Natural killer cell treated with Interleukin-12 subunit alpha and Interleukin-12 subunit beta and Interleukin-15 and Interleukin-18, amount 100 ng/mL, for 72 hours (primary cell): ENCODE results near the gene CPEB3. TPM values are rescaled to one million over a fixed set of nuclear protein-coding genes. Genes with fewer than 3 reads are reported as not detected.
A peak's percentile ranks its signal among the peaks of the same experiment; 100 is the strongest.
"Not testable (repeated sequence)": the region's sequence is repeated elsewhere in the genome, so short reads cannot be mapped to it uniquely, and the experiment has no call there.

ENCODE experiments used
- ATAC-seq, 2 donors: fragments of 150-1000 bp; cut with Tn5 transposase in 1 of 2; sonication (Bioruptor Pico), chemical (Tn5 transposase) in 1 of 2; 2 replicates each; pipeline ENCODE4 v1.10.0; 2021
- DNase-seq: peaks from one replicate; pipeline ENCODE4 v3.0.0; 2022; ENCODE audit warnings: low spot score
- H3K27ac Mint-ChIP-seq, 2 donors: 1 replicate in 1 of 2; 2 replicates in 1 of 2; pipeline ENCODE4 v1.8.0; 2022; ENCODE audit warnings: mixed read lengths in 2 of 2, mild to moderate bottlenecking in 1 of 2, moderate library complexity in 1 of 2
- H3K27me3 Mint-ChIP-seq, 2 donors: 1 replicate in 1 of 2; 2 replicates in 1 of 2; pipeline ENCODE4 v1.8.0; 2022; ENCODE audit warnings: mixed read lengths in 2 of 2
- H3K36me3 Mint-ChIP-seq: one replicate; pipeline ENCODE4 v1.8.0; 2022; ENCODE audit warnings: mixed read lengths
- H3K4me1 Mint-ChIP-seq, 2 donors: 1 replicate in 1 of 2; 2 replicates in 1 of 2; pipeline ENCODE4 v1.8.0; 2022; ENCODE audit warnings: low read depth in 2 of 2, mixed read lengths in 2 of 2, mild to moderate bottlenecking in 1 of 2
- H3K4me3 Mint-ChIP-seq: one replicate; pipeline ENCODE4 v1.8.0; 2022; ENCODE audit warnings: mixed read lengths
- H3K9me3 Mint-ChIP-seq: 2 replicates; pipeline ENCODE4 v1.8.0; 2022; ENCODE audit warnings: mixed read lengths
- total RNA-seq, 2 donors: library from RNA; stranded (reverse); gene quantifications; one replicate each; pipeline ENCODE4 v1.2.3, GENCODE V29; 2022

The CPEB3 gene
- 1 to 10 TPM; 4.0 to 4.8 TPM for total RNA-seq

- H3K27ac Mint-ChIP-seq: peak within 1 kb of the TSS; percentile 76 to 89
- ATAC-seq: peak; percentile 99
- H3K27me3 Mint-ChIP-seq: no peaks in the 10 kb centered on the region
- H3K36me3 Mint-ChIP-seq: no peaks in the 10 kb centered on the region
- peak; percentile 97 for DNase-seq
- H3K4me3 Mint-ChIP-seq: peak within 1 kb of the TSS; percentile 93
- H3K9me3 Mint-ChIP-seq: no peaks in the 10 kb centered on the region
- H3K4me1 Mint-ChIP-seq: peaks cover 13 to 22% of the 10 kb centered on the region in 2 donors
Observed at GRCh38 chr10:92290837-92291615, at the start of gene CPEB3, which contains the start of gene MARCHF5. CPEB3 (minus strand) TSS chr10:92291078; CDS start chr10:92240350, 50,728 bp downstream. MARCHF5 (plus strand) TSS chr10:92291167; CDS start chr10:92291495, 328 bp downstream.

- not testable (repeated sequence) for H3K36me3 Mint-ChIP-seq, DNase-seq, ATAC-seq, H3K27me3 Mint-ChIP-seq, H3K27ac Mint-ChIP-seq, H3K9me3 Mint-ChIP-seq, H3K4me3 Mint-ChIP-seq
- H3K4me1 Mint-ChIP-seq: peaks cover 24 to 27% of the 10 kb centered on the region in 2 donors
Observed at GRCh38 chr10:92329927-92330326, 39.0 kb upstream of the CPEB3 start.

- H3K36me3 Mint-ChIP-seq: no peaks in the 10 kb centered on the region
- H3K9me3 Mint-ChIP-seq: no peaks in the 10 kb centered on the region
- no peaks in the 10 kb centered on the region for H3K27me3 Mint-ChIP-seq
- peak overlapping the region in 1 of 2 donors; percentile 22 for H3K27ac Mint-ChIP-seq
- peaks cover 27 to 29% of the 10 kb centered on the region in 2 donors for H3K4me1 Mint-ChIP-seq
- H3K4me3 Mint-ChIP-seq: no peak overlapping the region
- no peak for DNase-seq
- no peak for ATAC-seq
Observed at GRCh38 chr10:92328993-92329392, 38.1 kb upstream of the CPEB3 start.

GRCh38 chr10:92327445-92328433 lies 36.9 kb upstream of the CPEB3 start:
- no peak for DNase-seq
- H3K4me3 Mint-ChIP-seq: no peak overlapping the region
- no peaks in the 10 kb centered on the region for H3K9me3 Mint-ChIP-seq
- peaks cover 34 to 41% of the 10 kb centered on the region in 2 donors for H3K4me1 Mint-ChIP-seq
- no peak for ATAC-seq
- H3K36me3 Mint-ChIP-seq: no peaks in the 10 kb centered on the region
- H3K27me3 Mint-ChIP-seq: no peaks in the 10 kb centered on the region
- peak overlapping the region in 1 of 2 donors; percentile 22 for H3K27ac Mint-ChIP-seq

GRCh38 chr10:92323079-92323478 lies 32.2 kb upstream of the CPEB3 start:
- no peak for DNase-seq
- H3K36me3 Mint-ChIP-seq: no peaks in the 10 kb centered on the region
- no peak overlapping the region for H3K4me3 Mint-ChIP-seq
- no peaks in the 10 kb centered on the region for H3K27me3 Mint-ChIP-seq
- peaks cover 28 to 39% of the 10 kb centered on the region in 2 donors for H3K4me1 Mint-ChIP-seq
- H3K27ac Mint-ChIP-seq: peak overlapping the region in 1 of 2 donors; percentile 10
- no peaks in the 10 kb centered on the region for H3K9me3 Mint-ChIP-seq
- ATAC-seq: peak in 1 of 2 donors; percentile 57

GRCh38 chr10:92316610-92317009 lies 25.7 kb upstream of the CPEB3 start:
- H3K36me3 Mint-ChIP-seq: peaks cover 6% of the 10 kb centered on the region

GRCh38 chr10:92313750-92314149 lies 22.9 kb upstream of the CPEB3 start:
- DNase-seq (no peak), ATAC-seq (no peak)
- peaks cover 0 to 6% of the 10 kb centered on the region in 2 donors for H3K4me1 Mint-ChIP-seq
- no peaks in the 10 kb centered on the region for H3K27me3 Mint-ChIP-seq
- H3K4me3 Mint-ChIP-seq: no peak overlapping the region
- H3K9me3 Mint-ChIP-seq: no peaks in the 10 kb centered on the region
- H3K27ac Mint-ChIP-seq: no peak overlapping the region
- H3K36me3 Mint-ChIP-seq: peaks cover 13% of the 10 kb centered on the region

More at GRCh38 chr10:92316610-92317009, 25.7 kb upstream of the CPEB3 start:
- DNase-seq (no peak), ATAC-seq (no peak)
- H3K27me3 Mint-ChIP-seq: no peaks in the 10 kb centered on the region
- peaks cover 0 to 5% of the 10 kb centered on the region in 2 donors for H3K4me1 Mint-ChIP-seq
- H3K9me3 Mint-ChIP-seq: no peaks in the 10 kb centered on the region
- no peak overlapping the region for H3K4me3 Mint-ChIP-seq
- H3K27ac Mint-ChIP-seq: no peak overlapping the region

- DNase-seq (no peak), ATAC-seq (no peak)
- H3K9me3 Mint-ChIP-seq: no peaks in the 10 kb centered on the region
- H3K4me3 Mint-ChIP-seq: no peak overlapping the region
- no peaks in the 10 kb centered on the region for H3K27me3 Mint-ChIP-seq
- H3K36me3 Mint-ChIP-seq: peaks cover 13% of the 10 kb centered on the region
- H3K27ac Mint-ChIP-seq: no peak overlapping the region
- H3K4me1 Mint-ChIP-seq: peaks cover 6 to 10% of the 10 kb centered on the region in 2 donors
Observed at GRCh38 chr10:92309272-92309671, 18.4 kb upstream of the CPEB3 start.

- no peaks in the 10 kb centered on the region for H3K9me3 Mint-ChIP-seq
- H3K27me3 Mint-ChIP-seq: no peaks in the 10 kb centered on the region
- no peaks in the 10 kb centered on the region for H3K36me3 Mint-ChIP-seq
- no peak overlapping the region for H3K4me3 Mint-ChIP-seq
- H3K27ac Mint-ChIP-seq: no peak overlapping the region
- DNase-seq (no peak), ATAC-seq (no peak)
- peaks cover 16 to 23% of the 10 kb centered on the region in 2 donors for H3K4me1 Mint-ChIP-seq
Observed at GRCh38 chr10:92305133-92306072, 14.5 kb upstream of the CPEB3 start.

GRCh38 chr10:92304061-92304460 lies 13.2 kb upstream of the CPEB3 start:
- Mint-ChIP-seq H3K27me3 (no peaks in the 10 kb centered on the region), H3K4me3 (no peak overlapping the region), H3K9me3 (no peaks in the 10 kb centered on the region), H3K27ac (no peak overlapping the region), H3K4me1 (peaks cover 22 to 29% of the 10 kb centered on the region in 2 donors), H3K36me3 (peaks cover 5% of the 10 kb centered on the region)
- DNase-seq (no peak), ATAC-seq (no peak)

GRCh38 chr10:92303096-92303495 lies 12.2 kb upstream of the CPEB3 start:
- peaks cover 26 to 33% of the 10 kb centered on the region in 2 donors for H3K4me1 Mint-ChIP-seq

GRCh38 chr10:92298487-92298886 lies 7.6 kb upstream of the CPEB3 start:
- no peak overlapping the region for H3K27ac Mint-ChIP-seq
- H3K9me3 Mint-ChIP-seq: no peaks in the 10 kb centered on the region
- ATAC-seq (no peak), DNase-seq (no peak)
- peaks cover 6% of the 10 kb centered on the region for H3K36me3 Mint-ChIP-seq
- no peaks in the 10 kb centered on the region for H3K27me3 Mint-ChIP-seq
- peaks cover 27 to 31% of the 10 kb centered on the region in 2 donors for H3K4me1 Mint-ChIP-seq
- H3K4me3 Mint-ChIP-seq: no peak overlapping the region

More at GRCh38 chr10:92303096-92303495, 12.2 kb upstream of the CPEB3 start:
- Mint-ChIP-seq H3K4me3 (no peak overlapping the region), H3K36me3 (peaks cover 6% of the 10 kb centered on the region), H3K27ac (no peak overlapping the region), H3K9me3 (no peaks in the 10 kb centered on the region), H3K27me3 (no peaks in the 10 kb centered on the region)
- ATAC-seq: no peak
- DNase-seq: no peak
